ENCODE results near the gene SOCS7.

The SOCS7 gene

DNA sequence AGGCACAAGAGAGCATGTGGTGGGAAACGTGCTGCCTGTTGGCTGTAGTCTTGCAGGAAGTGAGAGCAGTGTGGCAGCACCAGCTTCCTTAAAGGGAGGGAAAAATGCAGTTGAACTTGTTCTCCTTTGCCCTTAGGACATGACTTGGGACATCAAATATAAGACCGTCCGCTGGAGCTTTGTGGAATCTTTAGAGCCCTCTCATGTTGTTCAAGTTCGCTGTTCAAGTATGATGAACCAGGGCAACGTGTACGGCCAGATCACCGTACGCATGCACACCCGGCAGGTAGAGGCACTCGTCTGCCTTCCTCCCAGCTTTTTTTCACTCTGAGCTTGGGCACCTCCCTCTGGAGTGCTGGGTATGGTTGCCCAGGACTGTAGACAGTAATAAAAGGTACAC lies 31.2 kb upstream of the SOCS7 start:
- H3K27ac ChIP-seq (ENCODE audit: low read length): no peak overlapping the region
- H3K9me3 ChIP-seq (replicated peaks; ENCODE audit: insufficient read depth, low read length): no peaks in the 10 kb centered on the region
- TF ChIP-seq EZH2phosphoT487 (IDR thresholded peaks at IDR 0.05; ENCODE audit: low read length) (no peak), EZH2 (optimal IDR thresholded peaks at IDR 0.05; ENCODE audit: low read depth, low read length) (no peak)
- TF ChIP-seq, protein P1, sequence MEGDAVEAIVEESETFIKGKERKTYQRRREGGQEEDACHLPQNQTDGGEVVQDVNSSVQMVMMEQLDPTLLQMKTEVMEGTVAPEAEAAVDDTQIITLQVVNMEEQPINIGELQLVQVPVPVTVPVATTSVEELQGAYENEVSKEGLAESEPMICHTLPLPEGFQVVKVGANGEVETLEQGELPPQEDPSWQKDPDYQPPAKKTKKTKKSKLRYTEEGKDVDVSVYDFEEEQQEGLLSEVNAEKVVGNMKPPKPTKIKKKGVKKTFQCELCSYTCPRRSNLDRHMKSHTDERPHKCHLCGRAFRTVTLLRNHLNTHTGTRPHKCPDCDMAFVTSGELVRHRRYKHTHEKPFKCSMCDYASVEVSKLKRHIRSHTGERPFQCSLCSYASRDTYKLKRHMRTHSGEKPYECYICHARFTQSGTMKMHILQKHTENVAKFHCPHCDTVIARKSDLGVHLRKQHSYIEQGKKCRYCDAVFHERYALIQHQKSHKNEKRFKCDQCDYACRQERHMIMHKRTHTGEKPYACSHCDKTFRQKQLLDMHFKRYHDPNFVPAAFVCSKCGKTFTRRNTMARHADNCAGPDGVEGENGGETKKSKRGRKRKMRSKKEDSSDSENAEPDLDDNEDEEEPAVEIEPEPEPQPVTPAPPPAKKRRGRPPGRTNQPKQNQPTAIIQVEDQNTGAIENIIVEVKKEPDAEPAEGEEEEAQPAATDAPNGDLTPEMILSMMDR (IDR thresholded peaks at IDR 0.05; ENCODE audit: low read length): no peak
- H2AFZ ChIP-seq (ENCODE audit: low read length): no peak overlapping the region
- no peaks in the 10 kb centered on the region for H3K4me1 ChIP-seq (ENCODE audit: low read length)
- no peaks in the 10 kb centered on the region for H3K27me3 ChIP-seq (replicated peaks; ENCODE audit: insufficient read depth, low read length)
- H3F3A ChIP-seq (ENCODE audit: insufficient read depth, low read length): no peaks in the 10 kb centered on the region
- no peak overlapping the region for H3K9ac ChIP-seq (ENCODE audit: low read length)
- no peak for DNase-seq
- H3K9me2 ChIP-seq (replicated peaks; ENCODE audit: insufficient read depth, low read length): no peaks in the 10 kb centered on the region
- peaks cover 3% of the 10 kb centered on the region; the same call in 1 of the 2 replicates for H3K36me3 ChIP-seq (replicated peaks; ENCODE audit: insufficient read depth, low read length)
- no peaks in the 10 kb centered on the region for H4K20me1 ChIP-seq (ENCODE audit: insufficient read depth, low read length)
- no peaks in the 10 kb centered on the region for H3K79me2 ChIP-seq (ENCODE audit: low read length)
- H3K4me3 ChIP-seq (ENCODE audit: low read length): no peak overlapping the region
- H3K4me2 ChIP-seq (ENCODE audit: low read depth, low read length): no peak overlapping the region

DNA sequence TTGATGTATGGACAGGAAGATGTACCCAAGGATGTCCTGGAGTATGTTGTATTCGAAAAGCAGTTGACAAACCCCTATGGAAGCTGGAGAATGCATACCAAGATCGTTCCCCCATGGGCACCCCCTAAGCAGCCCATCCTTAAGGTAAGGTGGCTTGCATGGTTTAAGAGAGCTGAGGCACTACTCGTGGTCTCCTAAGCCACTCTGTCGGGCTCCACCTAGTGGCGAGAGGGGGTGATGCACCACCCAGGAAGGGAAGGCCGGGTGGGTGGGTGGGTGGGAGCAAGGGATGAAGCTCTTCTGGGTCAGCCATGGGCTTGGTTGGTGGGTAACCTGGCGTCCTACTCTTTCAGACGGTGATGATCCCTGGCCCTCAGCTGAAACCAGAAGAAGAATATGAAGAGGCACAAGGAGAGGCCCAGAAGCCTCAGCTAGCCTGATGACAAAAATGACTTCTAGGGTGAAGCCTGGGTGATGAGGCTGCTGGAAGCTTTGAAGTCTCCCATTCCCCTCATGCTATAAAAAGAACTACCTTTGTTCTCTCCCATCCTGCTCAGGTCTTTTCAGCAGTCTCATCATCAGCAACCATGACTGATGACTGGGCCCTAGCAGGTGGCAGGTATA lies 29.4 kb upstream of the SOCS7 start:
- peak; percentile 41 for DNase-seq
- H3K27ac ChIP-seq (ENCODE audit: low read length): no peak overlapping the region
- no peaks in the 10 kb centered on the region for H3F3A ChIP-seq (ENCODE audit: insufficient read depth, low read length)
- H3K4me3 ChIP-seq (ENCODE audit: low read length): no peak overlapping the region
- H3K4me1 ChIP-seq (ENCODE audit: low read length): no peaks in the 10 kb centered on the region
- H3K9me2 ChIP-seq (replicated peaks; ENCODE audit: insufficient read depth, low read length): no peaks in the 10 kb centered on the region
- H3K4me2 ChIP-seq (ENCODE audit: low read depth, low read length): no peak overlapping the region
- H2AFZ ChIP-seq (ENCODE audit: low read length): no peak overlapping the region
- no peaks in the 10 kb centered on the region for H3K9me3 ChIP-seq (replicated peaks; ENCODE audit: insufficient read depth, low read length)
- no peaks in the 10 kb centered on the region for H3K79me2 ChIP-seq (ENCODE audit: low read length)
- TF ChIP-seq, protein P1 (IDR thresholded peaks at IDR 0.05; ENCODE audit: low read length): peak; percentile 48
- TF ChIP-seq EZH2phosphoT487 (IDR thresholded peaks at IDR 0.05; ENCODE audit: low read length): no peak
- no peaks in the 10 kb centered on the region for H4K20me1 ChIP-seq (ENCODE audit: insufficient read depth, low read length)
- no peaks in the 10 kb centered on the region for H3K27me3 ChIP-seq (replicated peaks; ENCODE audit: insufficient read depth, low read length)
- peaks cover 3% of the 10 kb centered on the region; the same call in 1 of the 2 replicates for H3K36me3 ChIP-seq (replicated peaks; ENCODE audit: insufficient read depth, low read length)
- H3K9ac ChIP-seq (ENCODE audit: low read length): no peak overlapping the region

DNA sequence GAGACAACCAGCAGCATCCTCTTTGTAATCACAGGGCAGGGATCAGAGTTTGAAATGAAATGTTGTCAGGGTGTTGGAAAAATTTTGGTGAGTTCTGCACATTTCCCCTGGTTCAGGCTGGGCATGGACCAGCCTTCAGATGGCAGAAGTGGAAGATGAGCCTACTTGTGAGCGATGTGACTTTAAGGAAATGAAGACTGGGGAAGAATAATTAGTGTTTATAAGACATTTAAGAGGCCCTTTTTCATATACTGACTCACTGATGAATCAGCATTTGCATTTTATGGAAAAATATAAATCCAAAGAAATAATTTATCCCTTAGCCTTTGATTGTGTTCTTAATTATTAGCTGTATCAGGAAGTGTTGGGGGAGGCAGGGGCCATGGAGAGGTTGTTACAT lies 28.7 kb upstream of the SOCS7 start:
- no peak for TF ChIP-seq EZH2 (optimal IDR thresholded peaks at IDR 0.05; ENCODE audit: low read depth, low read length)
- TF ChIP-seq EZH2phosphoT487 (IDR thresholded peaks at IDR 0.05; ENCODE audit: low read length): no peak
- TF ChIP-seq, protein P1 (IDR thresholded peaks at IDR 0.05; ENCODE audit: low read length): no peak

More for the DNA sequence above, 28.7 kb upstream of the SOCS7 start:
- H2AFZ ChIP-seq (ENCODE audit: low read length): no peak overlapping the region
- no peak for DNase-seq
- H3K9me3 ChIP-seq (replicated peaks; ENCODE audit: insufficient read depth, low read length): no peaks in the 10 kb centered on the region
- no peak overlapping the region for H3K4me3 ChIP-seq (ENCODE audit: low read length)
- no peak overlapping the region for H3K9ac ChIP-seq (ENCODE audit: low read length)
- no peaks in the 10 kb centered on the region for H3K9me2 ChIP-seq (replicated peaks; ENCODE audit: insufficient read depth, low read length)
- H3K36me3 ChIP-seq (replicated peaks; ENCODE audit: insufficient read depth, low read length): peaks cover 3% of the 10 kb centered on the region; the same call in 1 of the 2 replicates
- no peaks in the 10 kb centered on the region for H4K20me1 ChIP-seq (ENCODE audit: insufficient read depth, low read length)
- H3K27me3 ChIP-seq (replicated peaks; ENCODE audit: insufficient read depth, low read length): no peaks in the 10 kb centered on the region
- H3F3A ChIP-seq (ENCODE audit: insufficient read depth, low read length): no peaks in the 10 kb centered on the region
- H3K79me2 ChIP-seq (ENCODE audit: low read length): no peaks in the 10 kb centered on the region
- no peaks in the 10 kb centered on the region for H3K4me1 ChIP-seq (ENCODE audit: low read length)
- no peak overlapping the region for H3K4me2 ChIP-seq (ENCODE audit: low read depth, low read length)
- no peak overlapping the region for H3K27ac ChIP-seq (ENCODE audit: low read length)
